ENCODE results near the gene ATP2B1.

- TF ChIP-seq ZNF37A (tag by site-specific recombination; IDR thresholded peaks at IDR 0.05) (no peak), ZNF132 (tag by site-specific recombination; IDR thresholded peaks at IDR 0.05; ENCODE audit: borderline replicate concordance) (no peak), ZNF112 (tag by site-specific recombination; IDR thresholded peaks at IDR 0.05) (no peak)
These were observed 142.0 kb downstream of the ATP2B1 start for GRCh38 chr12:89566615-89567014.

All from HEK293 (cell line).